ENCODE data around the gene CEND1.

CEND1 gene

GRCh38 chr11:794766-795633, 5.1 kb upstream of the CEND1 start:
- no peak for DNase-seq

- DNase-seq = no peak
Measured at GRCh38 chr11:794013-794765, 4.3 kb upstream of the CEND1 start.

GRCh38 chr11:793556-793955, 3.7 kb upstream of the CEND1 start:
- DNase-seq = no peak

- no peak for DNase-seq
Measured at GRCh38 chr11:792873-793272, 3.0 kb upstream of the CEND1 start.

- no peak for DNase-seq
Measured at GRCh38 chr11:792535-792821, 2.6 kb upstream of the CEND1 start.

- no peak for DNase-seq
Measured at GRCh38 chr11:791658-792534, 2.0 kb upstream of the CEND1 start.

GRCh38 chr11:790721-791564, 1.1 kb upstream of the CEND1 start:
- DNase-seq = no peak

GRCh38 chr11:788953-789940, 643 bp downstream of the CEND1 start:
- no peak for DNase-seq

GRCh38 chr11:788009-788640, 1.8 kb downstream of the CEND1 start:
- no peak for DNase-seq

- no peak for DNase-seq
Measured at GRCh38 chr11:787084-787675, 2.7 kb downstream of the CEND1 start.

- no peak for DNase-seq
Measured at GRCh38 chr11:786235-787083, 3.4 kb downstream of the CEND1 start.

GRCh38 chr11:783581-784015, 6.3 kb downstream of the CEND1 start:
- DNase-seq = no peak

GRCh38 chr11:782264-783174, 7.4 kb downstream of the CEND1 start:
- DNase-seq = no peak

- no peak for DNase-seq
Measured at GRCh38 chr11:779955-780532, 9.8 kb downstream of the CEND1 start.

- DNase-seq = no peak
Measured at GRCh38 chr11:778976-779954, 10.6 kb downstream of the CEND1 start.

All from activated CD4-positive, alpha-beta T cell treated with anti-CD3 and anti-CD28 coated beads for 1 hour (primary cell).